HEK293 (cell line): Measurements from ENCODE around the gene MATCAP1.

ENCODE experiments used
- BCL11B ChIP-seq: fragments of 450-650 bp; formaldehyde crosslinking; IDR thresholded peaks from 2 replicates; pipeline ENCODE4 v1.5.1; 2016; ENCODE audit warnings: low read depth, missing biosample characterization, missing genetic modification characterization
- GLIS2 ChIP-seq: fragments of 450-650 bp; formaldehyde crosslinking; IDR thresholded peaks from 2 replicates; pipeline ENCODE4 v1.5.1; 2016; ENCODE audit warnings: missing biosample characterization, missing genetic modification characterization
- IKZF3 ChIP-seq: fragments of 450-650 bp; IDR thresholded peaks from 2 replicates; pipeline ENCODE4 v1.5.0; 2018; ENCODE audit warnings: missing biosample characterization, mild to moderate bottlenecking, missing genetic modification characterization, moderate library complexity
- KLF8 ChIP-seq: fragments of 450-650 bp; formaldehyde crosslinking; IDR thresholded peaks from 2 replicates; pipeline ENCODE4 v1.5.1; 2016; ENCODE audit warnings: missing biosample characterization, missing genetic modification characterization
- ZBTB8A ChIP-seq: fragments of 450-650 bp; formaldehyde crosslinking; IDR thresholded peaks from 2 replicates; pipeline ENCODE4 v1.5.1; 2016; ENCODE audit warnings: missing biosample characterization, missing genetic modification characterization
- ZNF114 ChIP-seq: fragments of 450-650 bp; formaldehyde crosslinking; IDR thresholded peaks from 2 replicates; pipeline ENCODE4 v1.5.0; 2017; ENCODE audit warnings: missing biosample characterization, missing genetic modification characterization
- ZNF211 ChIP-seq: fragments of 450-650 bp; formaldehyde crosslinking; IDR thresholded peaks from 2 replicates; pipeline ENCODE4 v1.5.1; 2016; ENCODE audit warnings: low read depth, missing biosample characterization, missing genetic modification characterization
- ZNF423 ChIP-seq: fragments of 450-650 bp; formaldehyde crosslinking; IDR thresholded peaks from 2 replicates; pipeline ENCODE4 v1.5.1; 2016; ENCODE audit warnings: missing biosample characterization, missing genetic modification characterization
- ZNF544 ChIP-seq: fragments of 450-650 bp; formaldehyde crosslinking; IDR thresholded peaks from 2 replicates; pipeline ENCODE4 v1.5.0; 2017; ENCODE audit warnings: missing biosample characterization, missing genetic modification characterization
- ZNF555 ChIP-seq: fragments of 450-650 bp; formaldehyde crosslinking; conservative IDR thresholded peaks from 2 replicates; pipeline ENCODE4 v1.5.1; 2017; ENCODE audit warnings: missing biosample characterization, mild to moderate bottlenecking, missing genetic modification characterization, inconsistent platforms
- ZNF558 ChIP-seq: fragments of 450-650 bp; formaldehyde crosslinking; IDR thresholded peaks from 2 replicates; pipeline ENCODE4 v1.5.1; 2016; ENCODE audit warnings: missing biosample characterization, missing genetic modification characterization
- ZNF560 ChIP-seq: fragments of 450-650 bp; formaldehyde crosslinking; IDR thresholded peaks from 2 replicates; pipeline ENCODE4 v1.5.1; 2017; ENCODE audit warnings: missing biosample characterization, missing genetic modification characterization, borderline replicate concordance
- ZNF654 ChIP-seq: fragments of 450-650 bp; formaldehyde crosslinking; IDR thresholded peaks from 2 replicates; pipeline ENCODE4 v1.5.1; 2016; ENCODE audit warnings: low read depth, missing biosample characterization, missing genetic modification characterization
- ZNF664 ChIP-seq: fragments of 450-650 bp; formaldehyde crosslinking; IDR thresholded peaks from 2 replicates; pipeline ENCODE4 v1.5.1; 2016; ENCODE audit warnings: missing biosample characterization, missing genetic modification characterization
- ZNF768 ChIP-seq: fragments of 450-650 bp; formaldehyde crosslinking; IDR thresholded peaks from 2 replicates; pipeline ENCODE4 v1.5.1; 2018; ENCODE audit warnings: missing biosample characterization, mild to moderate bottlenecking, missing genetic modification characterization
- ZSCAN30 ChIP-seq: fragments of 450-650 bp; IDR thresholded peaks from 2 replicates; pipeline ENCODE4 v1.5.1; 2018; ENCODE audit warnings: missing biosample characterization, mild to moderate bottlenecking, missing genetic modification characterization, moderate library complexity
- TF ChIP-seq, protein P1 (sequence below): fragments of 450-650 bp; formaldehyde crosslinking; IDR thresholded peaks from 2 replicates; pipeline ENCODE4 v1.5.1; 2016; ENCODE audit warnings: missing biosample characterization, missing genetic modification characterization
- TF ChIP-seq, protein P2 (sequence below): fragments of 450-650 bp; formaldehyde crosslinking; IDR thresholded peaks from 2 replicates; pipeline ENCODE4 v1.5.1; 2017; ENCODE audit warnings: missing biosample characterization, missing genetic modification characterization
- TF ChIP-seq, protein P3 (sequence below): fragments of 450-650 bp; IDR thresholded peaks from 2 replicates; pipeline ENCODE4 v1.5.1; 2018; ENCODE audit warnings: missing biosample characterization, mild to moderate bottlenecking, missing genetic modification characterization
- TF ChIP-seq, protein P4 (sequence below): fragments of 450-650 bp; formaldehyde crosslinking; IDR thresholded peaks from 2 replicates; pipeline ENCODE4 v1.5.1; 2016; ENCODE audit warnings: missing biosample characterization, missing genetic modification characterization
- TF ChIP-seq, protein P5 (sequence below): fragments of 450-650 bp; formaldehyde crosslinking; IDR thresholded peaks from 2 replicates; pipeline ENCODE4 v1.5.1; 2016; ENCODE audit warnings: missing biosample characterization, missing genetic modification characterization
- TF ChIP-seq, protein P6 (sequence below): fragments of 450-650 bp; formaldehyde crosslinking; IDR thresholded peaks from 2 replicates; pipeline ENCODE4 v1.5.1; 2016; ENCODE audit warnings: missing biosample characterization, missing genetic modification characterization
- TF ChIP-seq, protein P7 (sequence below): fragments of 450-650 bp; formaldehyde crosslinking; IDR thresholded peaks from 2 replicates; pipeline ENCODE4 v1.5.1; 2016; ENCODE audit warnings: missing biosample characterization, missing genetic modification characterization

MATCAP1 gene

DNA sequence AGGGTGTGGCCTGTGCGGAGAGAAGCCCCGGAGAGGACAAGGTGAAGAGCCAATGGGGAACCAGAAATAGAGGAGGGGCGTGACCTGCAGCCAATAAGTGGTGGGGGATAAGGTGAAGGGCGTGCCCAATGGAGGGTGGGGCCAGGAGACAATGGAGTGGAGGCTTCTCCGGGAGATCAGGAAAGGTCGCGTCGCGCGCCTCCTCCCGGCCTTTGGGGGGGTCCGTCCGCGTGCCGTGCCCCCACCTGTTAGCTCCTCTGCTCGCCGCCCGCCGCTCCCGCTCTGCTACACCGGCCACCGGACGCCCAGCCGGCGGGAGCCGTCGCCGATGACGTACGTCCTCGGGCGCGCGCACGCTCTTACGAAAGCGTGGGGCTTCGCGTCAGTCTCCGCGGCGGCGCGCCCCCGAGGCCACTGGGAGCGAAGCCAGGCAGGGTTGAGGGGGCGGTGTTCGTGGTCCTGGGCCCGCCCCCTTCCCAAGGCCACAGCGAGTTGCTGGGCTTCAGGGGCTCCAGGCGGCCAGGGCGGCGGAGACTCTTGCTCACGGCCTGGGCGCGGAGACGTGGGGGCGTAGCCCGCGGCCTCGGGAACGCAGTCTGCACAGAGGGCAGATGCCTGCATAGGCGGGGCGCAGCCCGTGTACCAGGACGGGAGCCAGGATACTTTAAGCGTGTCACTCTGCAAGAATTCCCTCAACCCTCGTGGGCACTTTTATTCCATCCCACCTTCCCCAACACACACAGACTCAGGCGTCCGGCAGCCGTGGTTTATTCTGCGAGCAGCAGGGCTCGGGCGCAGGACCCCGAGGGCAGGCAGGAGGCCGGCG is at the start of gene MATCAP1 (continued):
- TF ChIP-seq ZSCAN30 (tag by site-specific recombination) (0 out of 2 replicates have a peak, but pooled peaks have one; percentile 12), GLIS2 (peak; percentile 91), IKZF3 (tag by site-specific recombination) (peak; percentile 26), ZNF114 (tag by site-specific recombination) (no peak), ZNF544 (no peak), BCL11B (no peak), ZNF768 (no peak), ZBTB8A (peak; percentile 94), ZNF558 (tag by site-specific recombination) (no peak), ZNF664 (no peak), ZNF423 (tag by site-specific recombination) (no peak), ZNF211 (tag by site-specific recombination) (no peak), ZNF555 (tag by site-specific recombination) (no peak), ZNF560 (tag by site-specific recombination) (no peak), KLF8 (tag by site-specific recombination) (peak; percentile 92), ZNF654 (tag by site-specific recombination) (no peak)
- TF ChIP-seq, protein P1, sequence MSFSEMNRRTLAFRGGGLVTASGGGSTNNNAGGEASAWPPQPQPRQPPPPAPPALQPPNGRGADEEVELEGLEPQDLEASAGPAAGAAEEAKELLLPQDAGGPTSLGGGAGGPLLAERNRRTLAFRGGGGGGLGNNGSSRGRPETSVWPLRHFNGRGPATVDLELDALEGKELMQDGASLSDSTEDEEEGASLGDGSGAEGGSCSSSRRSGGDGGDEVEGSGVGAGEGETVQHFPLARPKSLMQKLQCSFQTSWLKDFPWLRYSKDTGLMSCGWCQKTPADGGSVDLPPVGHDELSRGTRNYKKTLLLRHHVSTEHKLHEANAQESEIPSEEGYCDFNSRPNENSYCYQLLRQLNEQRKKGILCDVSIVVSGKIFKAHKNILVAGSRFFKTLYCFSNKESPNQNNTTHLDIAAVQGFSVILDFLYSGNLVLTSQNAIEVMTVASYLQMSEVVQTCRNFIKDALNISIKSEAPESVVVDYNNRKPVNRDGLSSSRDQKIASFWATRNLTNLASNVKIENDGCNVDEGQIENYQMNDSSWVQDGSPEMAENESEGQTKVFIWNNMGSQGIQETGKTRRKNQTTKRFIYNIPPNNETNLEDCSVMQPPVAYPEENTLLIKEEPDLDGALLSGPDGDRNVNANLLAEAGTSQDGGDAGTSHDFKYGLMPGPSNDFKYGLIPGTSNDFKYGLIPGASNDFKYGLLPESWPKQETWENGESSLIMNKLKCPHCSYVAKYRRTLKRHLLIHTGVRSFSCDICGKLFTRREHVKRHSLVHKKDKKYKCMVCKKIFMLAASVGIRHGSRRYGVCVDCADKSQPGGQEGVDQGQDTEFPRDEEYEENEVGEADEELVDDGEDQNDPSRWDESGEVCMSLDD, result no peak
- TF ChIP-seq, protein P2, sequence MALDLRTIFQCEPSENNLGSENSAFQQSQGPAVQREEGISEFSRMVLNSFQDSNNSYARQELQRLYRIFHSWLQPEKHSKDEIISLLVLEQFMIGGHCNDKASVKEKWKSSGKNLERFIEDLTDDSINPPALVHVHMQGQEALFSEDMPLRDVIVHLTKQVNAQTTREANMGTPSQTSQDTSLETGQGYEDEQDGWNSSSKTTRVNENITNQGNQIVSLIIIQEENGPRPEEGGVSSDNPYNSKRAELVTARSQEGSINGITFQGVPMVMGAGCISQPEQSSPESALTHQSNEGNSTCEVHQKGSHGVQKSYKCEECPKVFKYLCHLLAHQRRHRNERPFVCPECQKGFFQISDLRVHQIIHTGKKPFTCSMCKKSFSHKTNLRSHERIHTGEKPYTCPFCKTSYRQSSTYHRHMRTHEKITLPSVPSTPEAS (tag by site-specific recombination), result no peak
- TF ChIP-seq, protein P3, sequence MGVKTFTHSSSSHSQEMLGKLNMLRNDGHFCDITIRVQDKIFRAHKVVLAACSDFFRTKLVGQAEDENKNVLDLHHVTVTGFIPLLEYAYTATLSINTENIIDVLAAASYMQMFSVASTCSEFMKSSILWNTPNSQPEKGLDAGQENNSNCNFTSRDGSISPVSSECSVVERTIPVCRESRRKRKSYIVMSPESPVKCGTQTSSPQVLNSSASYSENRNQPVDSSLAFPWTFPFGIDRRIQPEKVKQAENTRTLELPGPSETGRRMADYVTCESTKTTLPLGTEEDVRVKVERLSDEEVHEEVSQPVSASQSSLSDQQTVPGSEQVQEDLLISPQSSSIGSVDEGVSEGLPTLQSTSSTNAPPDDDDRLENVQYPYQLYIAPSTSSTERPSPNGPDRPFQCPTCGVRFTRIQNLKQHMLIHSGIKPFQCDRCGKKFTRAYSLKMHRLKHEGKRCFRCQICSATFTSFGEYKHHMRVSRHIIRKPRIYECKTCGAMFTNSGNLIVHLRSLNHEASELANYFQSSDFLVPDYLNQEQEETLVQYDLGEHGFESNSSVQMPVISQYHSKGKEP (tag by site-specific recombination), result no peak
- TF ChIP-seq, protein P4, sequence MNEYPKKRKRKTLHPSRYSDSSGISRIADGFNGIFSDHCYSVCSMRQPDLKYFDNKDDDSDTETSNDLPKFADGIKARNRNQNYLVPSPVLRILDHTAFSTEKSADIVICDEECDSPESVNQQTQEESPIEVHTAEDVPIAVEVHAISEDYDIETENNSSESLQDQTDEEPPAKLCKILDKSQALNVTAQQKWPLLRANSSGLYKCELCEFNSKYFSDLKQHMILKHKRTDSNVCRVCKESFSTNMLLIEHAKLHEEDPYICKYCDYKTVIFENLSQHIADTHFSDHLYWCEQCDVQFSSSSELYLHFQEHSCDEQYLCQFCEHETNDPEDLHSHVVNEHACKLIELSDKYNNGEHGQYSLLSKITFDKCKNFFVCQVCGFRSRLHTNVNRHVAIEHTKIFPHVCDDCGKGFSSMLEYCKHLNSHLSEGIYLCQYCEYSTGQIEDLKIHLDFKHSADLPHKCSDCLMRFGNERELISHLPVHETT (tag by site-specific recombination), result no peak; the same call in 1 of the 2 replicates
- TF ChIP-seq, protein P5, sequence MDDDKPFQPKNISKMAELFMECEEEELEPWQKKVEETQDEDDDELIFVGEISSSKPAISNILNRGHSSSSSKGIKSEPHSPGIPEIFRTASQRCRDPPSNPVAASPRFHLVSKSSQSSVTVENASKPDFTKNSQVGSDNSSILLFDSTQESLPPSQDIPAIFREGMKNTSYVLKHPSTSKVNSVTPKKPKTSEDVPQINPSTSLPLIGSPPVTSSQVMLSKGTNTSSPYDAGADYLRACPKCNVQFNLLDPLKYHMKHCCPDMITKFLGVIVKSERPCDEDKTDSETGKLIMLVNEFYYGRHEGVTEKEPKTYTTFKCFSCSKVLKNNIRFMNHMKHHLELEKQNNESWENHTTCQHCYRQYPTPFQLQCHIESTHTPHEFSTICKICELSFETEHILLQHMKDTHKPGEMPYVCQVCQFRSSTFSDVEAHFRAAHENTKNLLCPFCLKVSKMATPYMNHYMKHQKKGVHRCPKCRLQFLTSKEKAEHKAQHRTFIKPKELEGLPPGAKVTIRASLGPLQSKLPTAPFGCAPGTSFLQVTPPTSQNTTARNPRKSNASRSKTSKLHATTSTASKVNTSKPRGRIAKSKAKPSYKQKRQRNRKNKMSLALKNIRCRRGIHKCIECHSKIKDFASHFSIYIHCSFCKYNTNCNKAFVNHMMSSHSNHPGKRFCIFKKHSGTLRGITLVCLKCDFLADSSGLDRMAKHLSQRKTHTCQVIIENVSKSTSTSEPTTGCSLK, result no peak
- TF ChIP-seq, protein P6, sequence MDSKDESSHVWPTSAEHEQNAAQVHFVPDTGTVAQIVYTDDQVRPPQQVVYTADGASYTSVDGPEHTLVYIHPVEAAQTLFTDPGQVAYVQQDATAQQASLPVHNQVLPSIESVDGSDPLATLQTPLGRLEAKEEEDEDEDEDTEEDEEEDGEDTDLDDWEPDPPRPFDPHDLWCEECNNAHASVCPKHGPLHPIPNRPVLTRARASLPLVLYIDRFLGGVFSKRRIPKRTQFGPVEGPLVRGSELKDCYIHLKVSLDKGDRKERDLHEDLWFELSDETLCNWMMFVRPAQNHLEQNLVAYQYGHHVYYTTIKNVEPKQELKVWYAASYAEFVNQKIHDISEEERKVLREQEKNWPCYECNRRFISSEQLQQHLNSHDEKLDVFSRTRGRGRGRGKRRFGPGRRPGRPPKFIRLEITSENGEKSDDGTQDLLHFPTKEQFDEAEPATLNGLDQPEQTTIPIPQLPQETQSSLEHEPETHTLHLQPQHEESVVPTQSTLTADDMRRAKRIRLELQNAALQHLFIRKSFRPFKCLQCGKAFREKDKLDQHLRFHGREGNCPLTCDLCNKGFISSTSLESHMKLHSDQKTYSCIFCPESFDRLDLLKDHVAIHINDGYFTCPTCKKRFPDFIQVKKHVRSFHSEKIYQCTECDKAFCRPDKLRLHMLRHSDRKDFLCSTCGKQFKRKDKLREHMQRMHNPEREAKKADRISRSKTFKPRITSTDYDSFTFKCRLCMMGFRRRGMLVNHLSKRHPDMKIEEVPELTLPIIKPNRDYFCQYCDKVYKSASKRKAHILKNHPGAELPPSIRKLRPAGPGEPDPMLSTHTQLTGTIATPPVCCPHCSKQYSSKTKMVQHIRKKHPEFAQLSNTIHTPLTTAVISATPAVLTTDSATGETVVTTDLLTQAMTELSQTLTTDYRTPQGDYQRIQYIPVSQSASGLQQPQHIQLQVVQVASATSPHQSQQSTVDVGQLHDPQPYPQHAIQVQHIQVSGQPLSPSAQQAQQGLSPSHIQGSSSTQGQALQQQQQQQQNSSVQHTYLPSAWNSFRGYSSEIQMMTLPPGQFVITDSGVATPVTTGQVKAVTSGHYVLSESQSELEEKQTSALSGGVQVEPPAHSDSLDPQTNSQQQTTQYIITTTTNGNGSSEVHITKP (tag by site-specific recombination), result peak; percentile 37
- TF ChIP-seq, protein P7, sequence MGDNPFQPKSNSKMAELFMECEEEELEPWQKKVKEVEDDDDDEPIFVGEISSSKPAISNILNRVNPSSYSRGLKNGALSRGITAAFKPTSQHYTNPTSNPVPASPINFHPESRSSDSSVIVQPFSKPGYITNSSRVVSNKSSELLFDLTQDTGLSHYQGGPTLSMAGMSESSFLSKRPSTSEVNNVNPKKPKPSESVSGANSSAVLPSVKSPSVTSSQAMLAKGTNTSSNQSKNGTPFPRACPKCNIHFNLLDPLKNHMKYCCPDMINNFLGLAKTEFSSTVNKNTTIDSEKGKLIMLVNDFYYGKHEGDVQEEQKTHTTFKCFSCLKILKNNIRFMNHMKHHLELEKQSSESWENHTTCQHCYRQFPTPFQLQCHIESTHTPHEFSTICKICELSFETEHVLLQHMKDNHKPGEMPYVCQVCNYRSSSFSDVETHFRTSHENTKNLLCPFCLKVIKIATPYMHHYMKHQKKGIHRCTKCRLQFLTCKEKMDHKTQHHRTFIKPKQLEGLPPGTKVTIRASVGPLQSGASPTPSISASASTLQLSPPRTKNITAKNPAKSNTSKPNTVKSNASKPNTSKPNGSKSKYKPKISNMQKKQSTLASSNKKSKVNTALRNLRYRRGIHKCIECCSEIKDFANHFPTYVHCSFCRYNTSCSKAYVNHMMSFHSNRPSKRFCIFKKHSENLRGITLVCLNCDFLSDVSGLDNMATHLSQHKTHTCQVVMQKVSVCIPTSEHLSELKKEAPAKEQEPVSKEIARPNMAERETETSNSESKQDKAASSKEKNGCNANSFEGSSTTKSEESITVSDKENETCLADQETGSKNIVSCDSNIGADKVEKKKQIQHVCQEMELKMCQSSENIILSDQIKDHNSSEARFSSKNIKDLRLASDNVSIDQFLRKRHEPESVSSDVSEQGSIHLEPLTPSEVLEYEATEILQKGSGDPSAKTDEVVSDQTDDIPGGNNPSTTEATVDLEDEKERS (tag by site-specific recombination), result no peak
